ENCODE data around the gene CCDC102A. TPM values are rescaled to one million over a fixed set of nuclear protein-coding genes. Genes with fewer than 3 reads are reported as not detected.

CCDC102A gene
- total RNA-seq (2022; extraction: Qiagen RNA extraction): 5.9 to 9.3 TPM (median 8.4 TPM) in 5 replicates

DNA sequence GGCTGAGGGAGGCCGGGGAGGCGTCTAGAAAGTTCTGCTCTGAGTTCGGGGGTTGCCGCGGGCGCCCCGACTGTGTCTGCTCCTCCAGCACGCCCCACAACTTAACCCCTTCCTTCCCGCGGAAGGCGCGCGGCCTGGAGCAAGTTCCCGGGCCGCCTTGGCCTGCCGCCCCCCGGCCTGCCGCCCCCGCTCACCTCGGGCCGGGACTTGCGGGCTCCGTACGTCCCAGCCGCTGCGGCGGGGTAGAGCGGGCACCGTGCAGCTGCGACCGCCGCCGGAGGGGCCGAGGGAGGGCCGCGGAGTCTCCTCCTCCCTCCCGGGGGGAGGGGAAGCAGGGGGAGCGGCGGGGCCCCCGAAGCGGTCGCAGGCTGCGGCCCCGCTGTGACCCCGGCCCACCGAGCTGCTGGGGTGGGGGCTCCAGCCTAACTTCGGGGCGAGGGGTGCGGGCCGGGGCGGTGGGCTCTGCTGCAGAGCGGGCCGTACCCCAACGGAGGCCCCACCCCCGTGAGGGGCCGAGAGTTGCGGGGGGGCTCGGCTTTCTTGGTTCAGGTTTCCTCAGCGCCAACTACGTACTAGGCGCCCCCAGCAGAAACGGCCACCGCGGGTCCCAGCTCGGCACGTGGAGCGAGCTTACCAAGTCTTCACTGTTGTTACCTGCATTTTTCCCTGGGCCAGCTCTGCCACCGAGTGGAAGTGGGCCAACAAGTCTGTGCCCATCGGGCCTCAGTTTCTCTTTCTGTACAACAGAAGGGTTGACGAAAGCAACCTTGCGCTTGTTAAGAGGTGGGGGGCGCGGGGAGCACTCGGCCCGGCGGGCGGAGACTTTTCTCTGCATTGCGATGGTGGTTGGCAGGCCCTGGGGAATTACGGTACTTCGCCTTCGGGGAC lies at the start of gene CCDC102A:
Gene CCDC102A (minus strand): TSS at position 266 of the 888 bp plus-strand sequence. CDS start 7,394 bp downstream, outside the sequence.

DNA sequence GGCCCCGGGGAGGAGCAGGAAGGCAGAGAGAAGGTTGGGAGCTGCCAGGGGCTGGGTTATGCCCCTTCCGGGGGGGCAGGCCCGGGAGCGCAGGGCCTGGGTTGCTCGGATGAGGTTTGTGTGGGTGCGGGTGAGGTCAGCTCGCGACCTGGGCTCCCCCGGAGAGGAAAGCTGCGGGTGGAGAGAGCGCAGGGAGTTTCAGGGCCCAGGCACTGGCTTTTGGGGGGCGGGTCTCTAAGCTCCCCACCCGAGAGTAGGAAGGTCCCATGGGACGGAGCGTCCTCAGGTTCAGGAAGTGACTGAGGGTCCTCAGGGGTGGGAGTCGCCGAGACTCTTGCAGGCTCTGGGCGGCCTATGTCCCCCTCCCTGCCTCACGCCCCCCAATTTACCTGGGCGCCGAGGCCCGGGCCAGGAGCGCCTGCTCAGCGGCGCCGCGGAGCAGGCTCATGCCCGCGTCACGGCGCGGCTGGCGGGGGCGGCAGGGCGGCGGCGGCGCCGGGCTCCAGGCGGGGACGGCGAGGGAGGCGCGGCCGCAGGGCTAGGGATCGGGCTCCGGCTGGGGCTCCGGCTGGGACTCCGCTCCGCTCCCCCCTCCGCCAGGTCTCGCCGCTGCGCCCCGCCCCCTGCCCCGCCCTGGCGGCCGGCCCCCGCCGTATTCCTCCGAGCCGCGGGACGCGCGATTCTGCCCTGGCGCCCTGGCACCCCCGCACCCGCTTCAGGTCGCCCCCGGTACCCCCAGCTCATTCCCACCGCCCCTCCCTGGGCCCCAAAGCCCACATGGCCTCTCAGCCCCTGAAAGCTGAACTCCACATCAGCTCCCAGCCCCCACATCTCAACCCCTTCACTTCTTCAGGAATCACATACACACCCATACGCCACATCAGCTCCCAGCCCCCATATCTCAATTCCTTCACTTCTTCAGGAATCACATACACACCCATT lies 50.2 kb downstream of the CCDC102A start, which contains the start of gene DOK4:
Gene DOK4 (minus strand): TSS at position 578 of the 942 bp plus-strand sequence. CDS start 6,986 bp downstream, outside the sequence.

DNA sequence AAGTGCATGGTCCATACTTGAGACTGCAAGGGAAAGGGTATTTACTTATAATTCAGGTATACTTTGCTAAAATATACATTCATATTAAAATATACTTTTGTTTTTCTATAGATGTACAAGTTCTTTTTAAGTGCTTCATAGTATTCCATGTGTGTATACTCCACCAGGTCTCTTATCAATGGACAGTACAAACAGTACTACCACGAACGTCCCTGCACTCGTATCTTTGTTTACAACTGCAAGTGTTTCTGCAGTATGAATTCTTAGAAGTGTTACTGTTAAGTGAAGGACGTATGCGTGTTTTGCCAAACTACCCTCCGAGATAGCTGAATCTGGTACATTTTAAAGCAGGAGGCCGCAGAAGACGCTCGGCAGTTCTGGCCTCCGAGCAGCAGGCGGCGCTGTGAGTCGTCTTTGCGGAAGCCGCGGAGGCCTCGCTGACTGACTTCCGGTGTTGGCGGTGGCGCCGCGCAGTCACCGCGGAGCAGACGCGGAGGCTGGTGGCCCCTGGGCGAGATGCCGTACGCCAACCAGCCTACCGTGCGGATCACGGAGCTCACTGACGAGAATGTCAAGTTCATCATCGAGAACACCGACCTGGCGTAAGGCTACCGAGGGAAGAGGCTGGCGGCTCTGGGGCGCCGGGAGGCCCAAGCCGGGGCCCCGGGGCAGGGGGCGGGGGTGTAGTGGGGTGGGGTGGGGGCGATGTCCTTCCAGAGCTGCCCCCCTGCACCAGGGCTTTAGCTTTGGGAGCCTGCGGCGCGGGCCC lies 74.0 kb downstream of the CCDC102A start, which contains the start of gene POLR2C:
Gene POLR2C (plus strand): TSS at position 471 of the 769 bp plus-strand sequence. CDS start 46 bp downstream, at position 517.

Other genes with a start within 250 kb of the CCDC102A start
- 0.05 to 0.07 TPM (median 0.05 TPM) in 4 of 5 replicates, not detected in the other for gene CCL22, start 177.8 kb downstream of the CCDC102A start, total RNA-seq (2022; extraction: Qiagen RNA extraction)
- 0.06 to 0.11 TPM (median 0.08 TPM) in 5 replicates for gene CX3CL1, start 164.1 kb downstream of the CCDC102A start, total RNA-seq (2022; extraction: Qiagen RNA extraction)
- gene CCL17, start 131.8 kb downstream of the CCDC102A start, total RNA-seq (2022; extraction: Qiagen RNA extraction): not detected in 5 replicates
- gene CIAPIN1, start 89.2 kb downstream of the CCDC102A start, total RNA-seq (2022; extraction: Qiagen RNA extraction): 70.7 to 96.2 TPM (median 72.4 TPM) in 5 replicates
- gene COQ9, start 89.1 kb downstream of the CCDC102A start, total RNA-seq (2022; extraction: Qiagen RNA extraction): 40.3 to 51.4 TPM (median 49.7 TPM) in 5 replicates
- gene POLR2C, start 73.9 kb downstream of the CCDC102A start, total RNA-seq (2022; extraction: Qiagen RNA extraction): 105 to 193 TPM (median 108 TPM) in 5 replicates
- 29.0 to 38.7 TPM (median 36.9 TPM) in 5 replicates for gene DOK4, start 50.1 kb downstream of the CCDC102A start, total RNA-seq (2022; extraction: Qiagen RNA extraction)
- gene ADGRG5, start 6.1 kb upstream of the CCDC102A start, total RNA-seq (2022; extraction: Qiagen RNA extraction): 0.03 to 0.07 TPM (median 0.06 TPM) in 5 replicates
- gene ADGRG1, start 92.1 kb upstream of the CCDC102A start, total RNA-seq (2022; extraction: Qiagen RNA extraction): 148 to 205 TPM (median 174 TPM) in 5 replicates
- 0.44 to 0.69 TPM (median 0.66 TPM) in 5 replicates for gene ADGRG3, start 131.7 kb upstream of the CCDC102A start, total RNA-seq (2022; extraction: Qiagen RNA extraction)
- 0.07 to 0.21 TPM (median 0.08 TPM) in 4 of 5 replicates, not detected in the other for gene DRC7, start 158.2 kb upstream of the CCDC102A start, total RNA-seq (2022; extraction: Qiagen RNA extraction)
- gene KATNB1, start 199.2 kb upstream of the CCDC102A start, total RNA-seq (2022; extraction: Qiagen RNA extraction): 15.1 to 20.1 TPM (median 17.3 TPM) in 5 replicates